Neural progenitor cell (in vitro differentiated cells): ENCODE measurements around the gene SLC35D2. TPM values are rescaled to one million over a fixed set of nuclear protein-coding genes. Genes with fewer than 3 reads are reported as not detected.
A peak's percentile ranks its signal among the peaks of the same experiment; 100 is the strongest.

Experiments used
- DNase-seq: peaks from one replicate; pipeline ENCODE4 v3.0.0-alpha.2; 2016; ENCODE audit warnings: low spot score
- H2AFZ ChIP-seq: fragments of 200-600 bp; sonication (generic); replicated peaks from 2 replicates; pipeline ENCODE4 v1.6.1; 2016; ENCODE audit warnings: antibody characterized with exemption
- H3F3A ChIP-seq: fragments of 200-600 bp; sonication (generic); 2 replicates; pipeline ENCODE4 v1.6.1; 2016; ENCODE audit warnings: antibody characterized with exemption, low read depth
- H3K27ac ChIP-seq: fragments of 200-600 bp; sonication (generic); 2 replicates; pipeline ENCODE4 v1.5.1; 2016; ENCODE audit warnings: mild to moderate bottlenecking
- H3K27me3 ChIP-seq: fragments of 200-600 bp; sonication (generic); 2 replicates; pipeline ENCODE4 v1.6.1; 2016; ENCODE audit warnings: mild to moderate bottlenecking, moderate library complexity
- H3K36me3 ChIP-seq: fragments of 200-600 bp; sonication (generic); 2 replicates; pipeline ENCODE4 v1.5.1; 2016
- H3K4me1 ChIP-seq: fragments of 200-600 bp; sonication (generic); 2 replicates; pipeline ENCODE4 v1.6.1; 2016; ENCODE audit warnings: mixed run types
- H3K4me2 ChIP-seq: fragments of 200-600 bp; sonication (generic); 2 replicates; pipeline ENCODE4 v1.6.1; 2016
- H3K4me3 ChIP-seq: fragments of 200-600 bp; sonication (generic); 2 replicates; pipeline ENCODE4 v1.5.1; 2016
- H3K79me2 ChIP-seq: fragments of 200-600 bp; sonication (generic); 2 replicates; pipeline ENCODE4 v1.6.1; 2016; ENCODE audit warnings: low read depth
- H3K9ac ChIP-seq: fragments of 200-600 bp; sonication (generic); 2 replicates; pipeline ENCODE4 v1.6.1; 2016
- H3K9me3 ChIP-seq: fragments of 200-600 bp; sonication (generic); 2 replicates; pipeline ENCODE4 v1.5.1; 2016; ENCODE audit warnings: low read depth
- H4K20me1 ChIP-seq: fragments of 200-600 bp; sonication (generic); 2 replicates; pipeline ENCODE4 v1.6.1; 2016; ENCODE audit warnings: low read depth
- H3K27ac Mint-ChIP-seq: 3 replicates; pipeline ENCODE4 v1.8.0; 2021; ENCODE audit warnings: mixed read lengths
- H3K27me3 Mint-ChIP-seq: 2 replicates; pipeline ENCODE4 v1.8.0; 2022; ENCODE audit warnings: low read depth, mild to moderate bottlenecking, inconsistent platforms, moderate library complexity, mixed read lengths; ENCODE audit not compliant: insufficient read depth
- H3K36me3 Mint-ChIP-seq: 3 replicates; pipeline ENCODE4 v1.8.0; 2021; ENCODE audit warnings: mixed read lengths
- H3K4me1 Mint-ChIP-seq: 3 replicates; pipeline ENCODE4 v1.8.0; 2021; ENCODE audit warnings: mixed read lengths
- H3K4me3 Mint-ChIP-seq: 3 replicates; pipeline ENCODE4 v1.8.0; 2021; ENCODE audit warnings: mild to moderate bottlenecking, moderate library complexity, mixed read lengths
- H3K9me3 Mint-ChIP-seq: 3 replicates; pipeline ENCODE4 v1.8.0; 2020; ENCODE audit warnings: mixed read lengths
- EZH2 ChIP-seq: fragments of 200-600 bp; sonication (generic); IDR thresholded peaks from 2 replicates; pipeline ENCODE4 v1.6.1; 2017; ENCODE audit warnings: antibody characterized with exemption, mild to moderate bottlenecking, moderate library complexity
- EZH2phosphoT487 ChIP-seq: fragments of 200-600 bp; sonication (generic); IDR thresholded peaks from 2 replicates; pipeline ENCODE4 v1.6.1; 2017; ENCODE audit warnings: antibody characterized with exemption
- total RNA-seq: library from RNA; depleted of rRNA; stranded (reverse); fragments of >200 nt; gene quantifications from 2 replicates; pipeline ENCODE4 v1.2.3, GENCODE V29; 2015; ENCODE audit warnings: low replicate concordance
- TF ChIP-seq, protein P1 (sequence below): fragments of 200-600 bp; sonication (generic); IDR thresholded peaks from 2 replicates; pipeline ENCODE4 v1.5.1; 2017; ENCODE audit warnings: antibody characterized with exemption, mild to moderate bottlenecking

SLC35D2 gene
- total RNA-seq, 1 donor from 2014 or later: 30.1 TPM

DNA sequence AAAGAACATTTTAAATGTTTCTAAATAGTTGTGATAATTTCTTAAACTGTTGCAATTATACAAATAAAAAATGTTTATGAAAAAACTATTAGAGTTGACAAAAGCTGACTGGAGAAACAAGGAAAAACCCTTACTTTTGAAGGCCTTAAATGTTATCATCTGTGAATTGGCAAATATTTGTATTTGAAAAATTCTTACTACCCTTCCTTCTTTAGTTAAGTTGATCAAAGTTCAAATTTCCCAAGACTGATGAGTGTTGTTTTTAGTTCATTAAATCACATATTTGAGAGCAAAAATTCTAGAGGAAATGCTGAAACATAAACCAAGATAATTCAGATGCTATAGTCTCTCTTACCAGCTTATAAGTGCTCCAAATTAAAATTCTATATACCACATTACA lies 2.6 kb upstream of the SLC35D2 start:
- no peaks in the 10 kb centered on the region for H3K9me3 ChIP-seq
- H3K27ac ChIP-seq: no peak overlapping the region
- H3K4me3 ChIP-seq: no peak overlapping the region
- DNase-seq: no peak
- peaks cover 6% of the 10 kb centered on the region for H3K27me3 ChIP-seq
- no peak overlapping the region for H3K27ac Mint-ChIP-seq
- peaks cover 31% of the 10 kb centered on the region for H3F3A ChIP-seq
- H3K4me2 ChIP-seq: no peak overlapping the region
- H3K4me1 ChIP-seq: no peaks in the 10 kb centered on the region
- TF ChIP-seq EZH2: no peak
- no peak for TF ChIP-seq EZH2phosphoT487
- TF ChIP-seq, protein P1, sequence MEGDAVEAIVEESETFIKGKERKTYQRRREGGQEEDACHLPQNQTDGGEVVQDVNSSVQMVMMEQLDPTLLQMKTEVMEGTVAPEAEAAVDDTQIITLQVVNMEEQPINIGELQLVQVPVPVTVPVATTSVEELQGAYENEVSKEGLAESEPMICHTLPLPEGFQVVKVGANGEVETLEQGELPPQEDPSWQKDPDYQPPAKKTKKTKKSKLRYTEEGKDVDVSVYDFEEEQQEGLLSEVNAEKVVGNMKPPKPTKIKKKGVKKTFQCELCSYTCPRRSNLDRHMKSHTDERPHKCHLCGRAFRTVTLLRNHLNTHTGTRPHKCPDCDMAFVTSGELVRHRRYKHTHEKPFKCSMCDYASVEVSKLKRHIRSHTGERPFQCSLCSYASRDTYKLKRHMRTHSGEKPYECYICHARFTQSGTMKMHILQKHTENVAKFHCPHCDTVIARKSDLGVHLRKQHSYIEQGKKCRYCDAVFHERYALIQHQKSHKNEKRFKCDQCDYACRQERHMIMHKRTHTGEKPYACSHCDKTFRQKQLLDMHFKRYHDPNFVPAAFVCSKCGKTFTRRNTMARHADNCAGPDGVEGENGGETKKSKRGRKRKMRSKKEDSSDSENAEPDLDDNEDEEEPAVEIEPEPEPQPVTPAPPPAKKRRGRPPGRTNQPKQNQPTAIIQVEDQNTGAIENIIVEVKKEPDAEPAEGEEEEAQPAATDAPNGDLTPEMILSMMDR: no peak
- no peak overlapping the region for H2AFZ ChIP-seq
- peaks cover 15% of the 10 kb centered on the region for H3K36me3 Mint-ChIP-seq
- H3K36me3 ChIP-seq: no peaks in the 10 kb centered on the region
- H3K9ac ChIP-seq: no peak overlapping the region
- no peaks in the 10 kb centered on the region for H3K9me3 Mint-ChIP-seq
- no peak overlapping the region for H3K4me3 Mint-ChIP-seq
- no peaks in the 10 kb centered on the region for H4K20me1 ChIP-seq
- H3K27me3 Mint-ChIP-seq: peaks cover 4% of the 10 kb centered on the region
- H3K4me1 Mint-ChIP-seq: peaks cover 10% of the 10 kb centered on the region
- H3K79me2 ChIP-seq: no peaks in the 10 kb centered on the region

DNA sequence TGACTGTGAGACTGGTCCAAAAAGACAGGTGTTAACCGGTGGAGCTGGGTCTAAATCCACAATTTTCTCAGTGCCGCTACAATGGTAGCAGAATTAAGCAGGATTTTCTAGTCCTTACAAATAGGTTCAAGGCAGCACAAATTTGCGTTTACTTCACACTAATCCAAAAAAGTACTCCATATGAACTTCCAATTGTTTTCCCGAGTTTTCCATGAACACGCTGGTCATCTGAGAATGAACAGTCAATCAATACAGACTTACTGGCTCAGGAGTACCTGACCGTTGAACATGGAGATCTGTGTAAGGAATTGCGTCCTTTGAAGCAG lies 709 bp downstream of the SLC35D2 start:
- Histone ChIP-seq H3K9ac (no peak overlapping the region), H3K4me2 (peak overlapping the region; percentile 76), H4K20me1 (no peaks in the 10 kb centered on the region), H3K4me1 (no peaks in the 10 kb centered on the region), H2AFZ (peak overlapping the region; percentile 93), H3K79me2 (no peaks in the 10 kb centered on the region), H3K9me3 (no peaks in the 10 kb centered on the region), H3F3A (peaks cover 31% of the 10 kb centered on the region), H3K4me3 (peak overlapping the region; percentile 65), H3K27ac (no peak overlapping the region), H3K27me3 (peaks cover 6% of the 10 kb centered on the region), H3K36me3 (no peaks in the 10 kb centered on the region)
- Mint-ChIP-seq H3K4me1 (peaks cover 10% of the 10 kb centered on the region), H3K9me3 (no peaks in the 10 kb centered on the region), H3K36me3 (peaks cover 13% of the 10 kb centered on the region), H3K27ac (peak overlapping the region; percentile 60), H3K27me3 (peaks cover 4% of the 10 kb centered on the region), H3K4me3 (peak overlapping the region; percentile 88)
- no peak for TF ChIP-seq EZH2phosphoT487
- TF ChIP-seq, protein P1: no peak
- no peak for TF ChIP-seq EZH2
- no peak for DNase-seq

DNA sequence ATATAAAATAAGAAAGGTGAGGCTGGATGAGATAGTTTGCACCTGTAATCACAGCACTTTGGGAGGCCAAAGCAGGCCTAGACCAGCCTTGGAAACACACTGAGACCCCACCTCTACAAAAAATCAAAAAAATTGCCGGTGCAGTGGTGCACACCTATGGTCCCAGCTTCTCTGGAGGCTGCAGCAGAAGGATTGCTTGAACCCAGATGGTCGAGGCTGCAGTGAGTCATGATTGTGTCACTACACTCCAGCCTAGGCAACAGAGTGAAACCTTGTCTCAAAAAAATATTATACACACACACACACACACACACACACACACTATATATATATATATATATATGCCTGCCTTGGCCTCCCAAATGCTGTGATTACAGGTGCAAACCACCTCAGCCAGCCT lies 1.3 kb downstream of the SLC35D2 start:
- Mint-ChIP-seq H3K36me3 (peaks cover 13% of the 10 kb centered on the region), H3K27me3 (peaks cover 4% of the 10 kb centered on the region), H3K4me1 (peaks cover 16% of the 10 kb centered on the region), H3K9me3 (no peaks in the 10 kb centered on the region), H3K4me3 (no peak overlapping the region), H3K27ac (no peak overlapping the region)
- no peaks in the 10 kb centered on the region for H3K9me3 ChIP-seq
- DNase-seq: no peak
- H3K27me3 ChIP-seq: peaks cover 6% of the 10 kb centered on the region
- H3F3A ChIP-seq: peaks cover 31% of the 10 kb centered on the region
- no peaks in the 10 kb centered on the region for H3K79me2 ChIP-seq
- H3K4me3 ChIP-seq: no peak overlapping the region
- H4K20me1 ChIP-seq: no peaks in the 10 kb centered on the region
- no peak overlapping the region for H3K27ac ChIP-seq
- no peak overlapping the region for H3K9ac ChIP-seq
- H3K36me3 ChIP-seq: no peaks in the 10 kb centered on the region
- TF ChIP-seq EZH2: no peak
- TF ChIP-seq, protein P1: no peak
- TF ChIP-seq EZH2phosphoT487: no peak
- H3K4me1 ChIP-seq: no peaks in the 10 kb centered on the region
- no peak overlapping the region for H2AFZ ChIP-seq
- no peak overlapping the region for H3K4me2 ChIP-seq

DNA sequence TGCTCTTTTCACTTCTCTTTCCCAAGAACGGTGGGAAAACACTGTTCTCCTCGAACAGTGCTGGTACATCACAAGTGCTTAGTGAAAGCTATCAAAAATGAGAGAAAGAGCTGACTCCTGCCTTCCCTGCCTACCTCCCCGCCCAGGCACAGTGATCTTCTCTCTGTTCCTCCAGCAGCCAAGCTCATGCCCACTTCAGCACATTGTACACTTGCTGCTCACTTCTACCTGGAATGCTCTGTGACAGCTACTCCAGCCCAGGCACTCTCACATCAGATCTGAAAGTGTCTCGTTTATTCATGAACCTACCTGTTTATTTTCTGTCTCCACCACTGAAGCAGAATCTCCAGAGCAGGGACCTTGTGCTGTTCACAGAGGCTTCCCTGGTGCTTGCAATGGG lies 1.8 kb downstream of the SLC35D2 start:
- no peaks in the 10 kb centered on the region for H3K9me3 ChIP-seq
- no peaks in the 10 kb centered on the region for H3K4me1 ChIP-seq
- no peaks in the 10 kb centered on the region for H3K36me3 ChIP-seq
- TF ChIP-seq EZH2phosphoT487 (no peak), EZH2 (no peak)
- TF ChIP-seq, protein P1: no peak
- H3F3A ChIP-seq: peaks cover 31% of the 10 kb centered on the region
- no peaks in the 10 kb centered on the region for H3K79me2 ChIP-seq
- Mint-ChIP-seq H3K27ac (peak overlapping the region; percentile 35), H3K4me1 (peaks cover 21% of the 10 kb centered on the region), H3K27me3 (peaks cover 4% of the 10 kb centered on the region), H3K4me3 (no peak overlapping the region), H3K9me3 (no peaks in the 10 kb centered on the region), H3K36me3 (peaks cover 13% of the 10 kb centered on the region)
- H3K9ac ChIP-seq: no peak overlapping the region
- H4K20me1 ChIP-seq: no peaks in the 10 kb centered on the region
- no peak overlapping the region for H3K4me2 ChIP-seq
- peaks cover 6% of the 10 kb centered on the region for H3K27me3 ChIP-seq
- DNase-seq: no peak
- H2AFZ ChIP-seq: no peak overlapping the region
- no peak overlapping the region for H3K27ac ChIP-seq
- no peak overlapping the region for H3K4me3 ChIP-seq
